ENCODE data around the gene DMKN.
"Not testable (repeated sequence)": the region's sequence is repeated elsewhere in the genome, so short reads cannot be mapped to it uniquely, and the experiment has no call there.

DMKN gene

GRCh38 chr19:35471075-35471474 lies 42.4 kb downstream of the DMKN start:
- DNase-seq; intact Hi-C loops (cut with DNase I): not testable (repeated sequence)

GRCh38 chr19:35470128-35470527 lies 43.3 kb downstream of the DMKN start:
- intact Hi-C loops (cut with DNase I): no loop called here
- DNase-seq: no peak

GRCh38 chr19:35468637-35469036 lies 44.8 kb downstream of the DMKN start:
- DNase-seq: peak in 6 of 10 donors; percentile 29 to 88 (median 36)
- intact Hi-C loops (cut with DNase I): loop anchor here (2.0 kb wide), 1 partner anchor 116 kb away; no protein-coding TSS in a partner anchor

- no peak for DNase-seq
- intact Hi-C loops (cut with DNase I): no loop called here
Observed at GRCh38 chr19:35466259-35466658, 47.2 kb downstream of the DMKN start.

GRCh38 chr19:35462956-35463355 lies 50.5 kb downstream of the DMKN start:
- DNase-seq; intact Hi-C loops (cut with DNase I): not testable (repeated sequence)

GRCh38 chr19:35462476-35462953 lies 50.9 kb downstream of the DMKN start:
- intact Hi-C loops (cut with DNase I): no loop called here
- no peak for DNase-seq

GRCh38 chr19:35461788-35462187 lies 51.7 kb downstream of the DMKN start:
- DNase-seq; intact Hi-C loops (cut with DNase I): not testable (repeated sequence)

- no peak for DNase-seq
- intact Hi-C loops (cut with DNase I): no loop called here
Observed at GRCh38 chr19:35461060-35461459, 52.4 kb downstream of the DMKN start.

GRCh38 chr19:35460608-35461007 lies 52.8 kb downstream of the DMKN start:
- intact Hi-C loops (cut with DNase I): no loop called here
- no peak for DNase-seq

- intact Hi-C loops (cut with DNase I): no loop called here
- no peak for DNase-seq
Observed at GRCh38 chr19:35459414-35460082, 53.9 kb downstream of the DMKN start.

- no peak for DNase-seq
- intact Hi-C loops (cut with DNase I): no loop called here
Observed at GRCh38 chr19:35458731-35459391, 54.6 kb downstream of the DMKN start.

- intact Hi-C loops (cut with DNase I): no loop called here
- DNase-seq: no peak
Observed at GRCh38 chr19:35458192-35458591, 55.3 kb downstream of the DMKN start.

- no peak for DNase-seq
- intact Hi-C loops (cut with DNase I): no loop called here
Observed at GRCh38 chr19:35457173-35457572, 56.3 kb downstream of the DMKN start.

- intact Hi-C loops (cut with DNase I): no loop called here
- DNase-seq: no peak
Observed at GRCh38 chr19:35455616-35456201, 57.7 kb downstream of the DMKN start.

- intact Hi-C loops (cut with DNase I): no loop called here
- DNase-seq: no peak
Observed at GRCh38 chr19:35454663-35455062, 58.8 kb downstream of the DMKN start.

GRCh38 chr19:35451338-35452096 lies 61.9 kb downstream of the DMKN start:
- DNase-seq: no peak
- intact Hi-C loops (cut with DNase I): no loop called here

- intact Hi-C loops (cut with DNase I): no loop called here
- DNase-seq: no peak
Observed at GRCh38 chr19:35449359-35450043, 63.9 kb downstream of the DMKN start.

- no peak for DNase-seq
- intact Hi-C loops (cut with DNase I): no loop called here
Observed at GRCh38 chr19:35447606-35448469, 65.6 kb downstream of the DMKN start, which contains the start of gene FFAR2. TSS of gene FFAR2 (plus strand) at chr19:35448257. CDS start at chr19:35449715, 1,458 bp downstream.

Measured in posterior cingulate gyrus (tissue), 11 donors.